Peyer's patch (tissue), 4 donors: ENCODE results near the gene LRRC56. TPM values are rescaled to one million over a fixed set of nuclear protein-coding genes. Genes with fewer than 3 reads are reported as not detected.

Experiments
- DNase-seq, 3 donors: peaks; one replicate each; pipeline ENCODE4 v3.0.0-alpha.2; 2017 to 2019
- H3K27ac ChIP-seq, 4 donors: fragments of 200-600 bp; sonication (generic); one replicate each; pipeline ENCODE4 v1.5.1; 2016 to 2019
- H3K27me3 ChIP-seq, 2 donors: fragments of 200-600 bp; sonication (generic); one replicate each; pipeline ENCODE4 v1.5.1; 2019
- H3K36me3 ChIP-seq, 3 donors: fragments of 200-600 bp; sonication (generic); one replicate each; pipeline ENCODE4 v1.5.1; 2016 to 2019
- H3K4me1 ChIP-seq, 4 donors: fragments of 200-600 bp; sonication (generic); one replicate each; pipeline ENCODE4 v1.5.1; 2016 to 2019
- H3K4me3 ChIP-seq, 4 donors: fragments of 200-600 bp; sonication (generic); 1 replicate in 3 of 4; 2 replicates in 1 of 4; pipeline ENCODE4 v1.5.1; 2016 to 2019; ENCODE audit warnings: mild to moderate bottlenecking in 1 of 4
- H3K9me3 ChIP-seq, 4 donors: fragments of 200-600 bp; sonication (generic); one replicate each; pipeline ENCODE4 v1.5.1; 2016 to 2019; ENCODE audit warnings: mild to moderate bottlenecking in 1 of 4
- POLR2A ChIP-seq, 2 donors: fragments of 450-650 bp; IDR thresholded peaks; one replicate each; pipeline ENCODE4 v1.5.1; 2017; ENCODE audit warnings: antibody characterized with exemption in 2 of 2, mild to moderate bottlenecking in 2 of 2, moderate library complexity in 2 of 2
- total RNA-seq, 4 donors: library from RNA; depleted of rRNA; stranded (reverse); fragments of >200 nt; gene quantifications; one replicate each; pipeline ENCODE4 v1.1.0, GENCODE V29; 2016
- TF ChIP-seq, protein P1 (sequence below), 6 experiments: fragments of 450-650 bp in 4 of 6; fragments of 200-600 bp in 2 of 6; sonication (generic) in 1 of 6; IDR thresholded peaks; one replicate each; pipeline ENCODE4 v1.5.1; 2017 to 2019; ENCODE audit warnings: antibody characterized with exemption in 6 of 6, mild to moderate bottlenecking in 3 of 6, moderate library complexity in 1 of 6

The LRRC56 gene
- total RNA-seq, 4 donors from 2014 or later, result 0.67 to 4.1 (median 2.4) TPM

DNA sequence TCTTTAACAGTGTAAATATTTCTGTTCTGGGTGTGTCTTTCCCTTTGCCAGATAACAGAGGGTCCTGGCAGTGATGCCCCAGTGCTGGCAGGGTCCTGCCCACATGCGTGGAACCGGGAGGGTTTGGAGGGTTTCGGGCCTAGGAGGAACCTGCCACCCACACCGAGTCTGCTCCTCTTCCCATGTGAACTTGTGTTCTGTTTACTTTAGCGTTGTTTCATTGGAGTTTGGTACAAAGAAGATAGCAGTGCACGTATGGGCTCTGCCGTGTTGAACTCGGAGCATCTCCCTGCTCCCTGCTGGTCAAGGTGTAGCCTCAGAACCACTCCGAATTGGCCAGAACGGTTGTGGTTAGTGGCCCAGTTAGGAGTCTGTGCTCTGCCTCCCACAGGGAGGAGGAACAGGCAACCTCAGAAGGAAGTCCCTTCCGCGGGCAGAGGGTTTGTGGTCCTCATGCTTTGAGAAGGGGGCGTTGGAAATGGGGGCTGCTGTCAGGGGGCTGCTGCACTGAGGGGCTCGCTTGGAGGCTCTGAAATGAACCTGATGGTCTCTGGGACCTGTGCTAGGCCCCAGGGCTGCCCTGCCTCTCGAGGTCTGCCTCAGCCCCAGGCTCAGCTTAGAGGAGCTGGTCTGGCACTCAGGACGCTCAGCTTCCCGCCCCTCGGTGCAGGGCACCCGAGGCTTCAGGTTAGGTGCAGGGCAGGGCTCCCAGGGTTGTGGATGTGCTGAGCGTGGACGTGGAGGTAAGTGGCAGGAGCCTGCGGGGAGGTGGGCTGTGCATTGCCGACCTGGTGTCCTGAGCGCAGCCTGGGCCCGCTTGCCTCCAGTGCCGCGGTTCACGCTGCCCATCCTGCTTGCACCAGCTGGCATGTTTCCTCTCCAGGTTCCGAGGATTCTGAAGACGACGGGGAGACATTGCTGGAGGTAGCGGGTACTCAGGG lies 49.3 kb downstream of the LRRC56 start:
- Histone ChIP-seq H3K27me3 (no peaks in the 10 kb centered on the region), H3K27ac (peak overlapping the region in 2 of 4 donors; percentile 52 to 81), H3K36me3 (peaks cover 0 to 85% (median 0%) of the 10 kb centered on the region in 3 donors), H3K4me1 (peaks cover 0 to 30% (median 0%) of the 10 kb centered on the region in 4 donors), H3K4me3 (no peak overlapping the region), H3K9me3 (no peaks in the 10 kb centered on the region)
- DNase-seq, result no peak
- no peak for TF ChIP-seq POLR2A (IDR thresholded peaks at IDR 0.05)
- TF ChIP-seq, protein P1, sequence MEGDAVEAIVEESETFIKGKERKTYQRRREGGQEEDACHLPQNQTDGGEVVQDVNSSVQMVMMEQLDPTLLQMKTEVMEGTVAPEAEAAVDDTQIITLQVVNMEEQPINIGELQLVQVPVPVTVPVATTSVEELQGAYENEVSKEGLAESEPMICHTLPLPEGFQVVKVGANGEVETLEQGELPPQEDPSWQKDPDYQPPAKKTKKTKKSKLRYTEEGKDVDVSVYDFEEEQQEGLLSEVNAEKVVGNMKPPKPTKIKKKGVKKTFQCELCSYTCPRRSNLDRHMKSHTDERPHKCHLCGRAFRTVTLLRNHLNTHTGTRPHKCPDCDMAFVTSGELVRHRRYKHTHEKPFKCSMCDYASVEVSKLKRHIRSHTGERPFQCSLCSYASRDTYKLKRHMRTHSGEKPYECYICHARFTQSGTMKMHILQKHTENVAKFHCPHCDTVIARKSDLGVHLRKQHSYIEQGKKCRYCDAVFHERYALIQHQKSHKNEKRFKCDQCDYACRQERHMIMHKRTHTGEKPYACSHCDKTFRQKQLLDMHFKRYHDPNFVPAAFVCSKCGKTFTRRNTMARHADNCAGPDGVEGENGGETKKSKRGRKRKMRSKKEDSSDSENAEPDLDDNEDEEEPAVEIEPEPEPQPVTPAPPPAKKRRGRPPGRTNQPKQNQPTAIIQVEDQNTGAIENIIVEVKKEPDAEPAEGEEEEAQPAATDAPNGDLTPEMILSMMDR (IDR thresholded peaks at IDR 0.05), result no peak

DNA sequence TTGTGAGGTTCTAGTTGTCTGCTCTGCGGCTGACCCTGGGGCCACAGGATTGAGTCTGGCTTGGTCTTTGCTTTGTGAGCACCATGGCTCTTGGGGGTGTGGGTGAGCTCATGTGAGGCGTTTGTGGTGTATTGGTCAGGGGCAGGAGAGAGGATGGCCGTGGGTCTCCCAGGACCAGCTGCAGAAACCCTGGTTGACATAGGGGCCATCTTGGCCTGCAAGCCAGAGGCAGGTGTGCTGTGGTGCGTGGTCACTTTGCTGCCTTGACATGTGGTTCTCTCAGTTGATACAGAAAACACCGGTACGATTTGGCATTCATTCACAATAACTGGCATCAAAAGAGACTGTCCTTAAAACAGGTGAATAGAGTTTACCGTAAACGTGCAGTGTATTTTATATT lies 50.2 kb downstream of the LRRC56 start:
- Histone ChIP-seq H3K9me3 (no peaks in the 10 kb centered on the region), H3K4me1 (peaks cover 0 to 26% (median 0%) of the 10 kb centered on the region in 4 donors), H3K27me3 (no peaks in the 10 kb centered on the region), H3K4me3 (no peak overlapping the region), H3K27ac (peak overlapping the region; percentile 46 to 81 (median 55)), H3K36me3 (peaks cover 0 to 83% (median 0%) of the 10 kb centered on the region in 3 donors)
- TF ChIP-seq, protein P1 (IDR thresholded peaks at IDR 0.05), result no peak
- no peak for TF ChIP-seq POLR2A (IDR thresholded peaks at IDR 0.05)
- no peak for DNase-seq

DNA sequence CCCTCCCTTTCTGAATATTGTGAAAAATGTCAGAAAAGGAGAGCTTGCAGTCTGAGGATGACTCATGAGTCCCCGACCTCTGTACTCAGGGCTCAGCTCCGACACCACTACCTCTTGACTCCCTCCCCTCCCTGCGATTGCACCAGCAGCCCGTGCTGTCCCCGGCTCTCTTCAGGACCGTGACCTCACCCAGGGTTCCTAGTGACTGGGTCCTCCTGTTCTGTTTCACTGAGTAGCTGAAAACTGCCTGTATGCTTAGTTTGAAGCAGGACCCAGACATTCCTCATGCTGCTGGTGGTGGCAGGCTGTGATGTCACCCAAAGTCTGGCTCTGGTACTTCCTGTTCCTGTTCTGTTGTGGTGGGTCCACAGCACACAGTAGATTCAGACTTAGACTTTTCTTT lies 50.7 kb downstream of the LRRC56 start:
- peak; percentile 30 to 86 (median 81) for DNase-seq
- Histone ChIP-seq H3K9me3 (no peaks in the 10 kb centered on the region), H3K27me3 (no peaks in the 10 kb centered on the region), H3K27ac (peak overlapping the region; percentile 46 to 81 (median 55)), H3K4me1 (peaks cover 0 to 24% (median 0%) of the 10 kb centered on the region in 4 donors), H3K4me3 (no peak overlapping the region), H3K36me3 (peaks cover 0 to 83% (median 0%) of the 10 kb centered on the region in 3 donors)
- no peak for TF ChIP-seq POLR2A (IDR thresholded peaks at IDR 0.05)
- TF ChIP-seq, protein P1 (IDR thresholded peaks at IDR 0.05), result no peak

DNA sequence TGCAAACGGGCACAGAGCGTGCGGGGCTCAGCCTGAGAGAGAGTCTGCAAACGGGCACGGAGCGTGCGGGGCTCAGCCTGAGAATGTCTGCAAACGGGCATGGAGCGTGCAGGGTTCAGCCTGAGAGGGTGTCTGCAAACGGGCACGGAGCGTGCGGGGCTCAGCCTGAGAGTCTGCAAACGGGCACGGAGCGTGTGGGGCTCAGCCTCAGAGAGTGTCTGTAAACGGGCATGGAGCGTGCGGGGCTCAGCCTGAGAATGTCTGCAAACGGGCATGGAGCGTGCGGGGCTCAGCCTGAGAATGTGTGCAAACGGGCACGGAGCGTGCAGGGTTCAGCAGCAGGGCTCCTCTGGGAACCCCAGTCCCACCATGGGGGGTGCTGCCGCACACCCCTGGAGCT lies 52.5 kb downstream of the LRRC56 start:
- peaks cover 0 to 21% (median 0%) of the 10 kb centered on the region in 4 donors for H3K4me1 ChIP-seq
- no peaks in the 10 kb centered on the region for H3K27me3 ChIP-seq
- no peak overlapping the region for H3K27ac ChIP-seq
- no peaks in the 10 kb centered on the region for H3K9me3 ChIP-seq
- no peak for DNase-seq
- H3K36me3 ChIP-seq, result peaks cover 0 to 84% (median 0%) of the 10 kb centered on the region in 3 donors
- no peak for TF ChIP-seq POLR2A (IDR thresholded peaks at IDR 0.05)
- TF ChIP-seq, protein P1 (IDR thresholded peaks at IDR 0.05), result no peak
- no peak overlapping the region for H3K4me3 ChIP-seq

DNA sequence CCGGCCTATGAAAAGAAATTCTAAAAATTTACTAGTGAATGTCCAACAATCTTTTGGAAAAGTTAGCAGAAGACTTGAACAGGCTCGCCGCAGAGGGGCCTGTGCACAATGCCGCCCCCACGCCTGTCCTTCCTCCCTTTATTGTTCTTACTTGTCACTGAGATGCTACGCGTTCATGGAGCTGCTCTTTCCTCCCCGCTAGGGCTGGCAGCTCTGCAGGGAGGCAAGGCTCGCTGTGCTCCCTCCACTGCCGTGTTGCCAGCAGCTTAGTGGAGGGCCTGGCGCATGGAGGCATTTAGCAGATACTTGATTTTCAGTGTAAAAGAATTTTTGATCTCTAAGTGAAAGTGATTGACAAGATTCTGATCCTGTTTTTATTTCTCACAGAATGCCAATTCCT lies 53.7 kb downstream of the LRRC56 start:
- H3K27ac ChIP-seq, result no peak overlapping the region
- H3K36me3 ChIP-seq, result peaks cover 0 to 96% (median 0%) of the 10 kb centered on the region in 3 donors
- no peak for DNase-seq
- no peaks in the 10 kb centered on the region for H3K9me3 ChIP-seq
- no peak for TF ChIP-seq POLR2A (IDR thresholded peaks at IDR 0.05)
- TF ChIP-seq, protein P1 (IDR thresholded peaks at IDR 0.05), result no peak
- no peak overlapping the region for H3K4me3 ChIP-seq
- no peaks in the 10 kb centered on the region for H3K27me3 ChIP-seq
- H3K4me1 ChIP-seq, result peaks cover 0 to 21% (median 0%) of the 10 kb centered on the region in 4 donors
